Fibroblast of skin of abdomen (primary cell): Measurements from ENCODE around the gene DRC7.
A peak's percentile ranks its signal among the peaks of the same experiment; 100 is the strongest.

Experiments used
- DNase-seq: peaks from one replicate; pipeline ENCODE4 v3.0.0-alpha.2; 2013

DRC7 gene

DNA sequence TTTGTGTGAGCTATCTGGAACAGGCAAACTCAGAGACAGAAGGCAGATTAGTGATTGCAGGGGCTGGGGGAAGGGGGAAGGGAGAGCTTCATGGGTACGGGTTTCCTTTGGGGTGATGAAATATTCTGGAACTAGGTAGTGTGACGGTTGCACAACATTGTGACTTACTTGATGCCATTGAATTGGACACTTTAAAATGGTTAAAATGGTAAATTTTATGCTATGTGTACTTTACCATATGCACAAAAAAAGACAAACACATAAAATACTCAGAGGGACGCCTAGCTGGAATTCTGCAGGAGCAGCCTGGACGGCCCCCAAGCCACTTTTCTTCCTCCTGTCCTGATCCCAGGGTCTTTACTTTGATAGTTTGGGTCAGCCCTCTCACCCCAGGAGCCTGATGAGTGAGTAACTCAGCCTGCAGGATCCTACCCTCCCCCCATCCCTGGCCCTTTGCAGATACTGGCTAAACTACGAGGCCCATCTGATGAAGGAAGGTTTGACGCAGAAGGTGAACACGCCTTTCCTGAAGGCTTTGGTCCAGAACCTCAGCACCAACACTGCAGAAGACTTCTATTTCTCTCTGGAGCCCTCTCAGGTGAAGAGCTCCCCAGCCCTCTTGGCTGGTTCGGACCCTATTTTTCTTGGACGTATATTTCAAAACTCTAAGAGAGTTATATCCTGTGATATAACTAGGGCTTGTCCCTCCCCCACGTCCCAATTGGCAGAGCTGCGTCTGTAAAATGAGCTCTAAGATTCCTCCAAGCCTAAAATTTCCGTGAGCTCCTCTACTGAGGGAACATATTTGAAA is 18.7 kb upstream of the DRC7 start:
- no peak for DNase-seq

DNA sequence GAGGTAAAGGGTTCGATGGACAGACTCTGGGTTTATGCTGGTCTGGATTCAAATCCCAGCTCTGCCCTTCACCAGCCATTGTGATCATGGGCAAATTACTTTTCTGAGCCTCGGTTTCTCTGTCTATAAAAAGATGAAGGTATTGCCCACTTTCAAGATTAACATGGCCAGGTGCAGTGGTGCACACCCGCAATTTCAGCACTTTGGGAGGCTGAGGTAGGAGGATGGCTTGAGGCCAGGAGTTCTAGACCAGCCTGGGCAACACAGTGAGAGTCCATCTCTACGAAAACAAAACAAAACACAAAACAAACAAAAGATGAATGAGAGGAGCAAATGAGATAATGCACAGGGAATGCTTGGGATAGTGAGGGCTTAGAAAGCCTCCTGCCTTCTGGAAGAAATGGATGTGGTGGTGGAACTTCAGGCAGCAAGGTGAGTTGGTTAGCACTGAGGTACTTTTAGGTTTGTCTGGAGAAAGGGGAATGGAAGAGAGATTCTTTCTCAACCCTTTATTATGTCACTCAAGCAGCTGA is 18.0 kb upstream of the DRC7 start:
- no peak for DNase-seq

DNA sequence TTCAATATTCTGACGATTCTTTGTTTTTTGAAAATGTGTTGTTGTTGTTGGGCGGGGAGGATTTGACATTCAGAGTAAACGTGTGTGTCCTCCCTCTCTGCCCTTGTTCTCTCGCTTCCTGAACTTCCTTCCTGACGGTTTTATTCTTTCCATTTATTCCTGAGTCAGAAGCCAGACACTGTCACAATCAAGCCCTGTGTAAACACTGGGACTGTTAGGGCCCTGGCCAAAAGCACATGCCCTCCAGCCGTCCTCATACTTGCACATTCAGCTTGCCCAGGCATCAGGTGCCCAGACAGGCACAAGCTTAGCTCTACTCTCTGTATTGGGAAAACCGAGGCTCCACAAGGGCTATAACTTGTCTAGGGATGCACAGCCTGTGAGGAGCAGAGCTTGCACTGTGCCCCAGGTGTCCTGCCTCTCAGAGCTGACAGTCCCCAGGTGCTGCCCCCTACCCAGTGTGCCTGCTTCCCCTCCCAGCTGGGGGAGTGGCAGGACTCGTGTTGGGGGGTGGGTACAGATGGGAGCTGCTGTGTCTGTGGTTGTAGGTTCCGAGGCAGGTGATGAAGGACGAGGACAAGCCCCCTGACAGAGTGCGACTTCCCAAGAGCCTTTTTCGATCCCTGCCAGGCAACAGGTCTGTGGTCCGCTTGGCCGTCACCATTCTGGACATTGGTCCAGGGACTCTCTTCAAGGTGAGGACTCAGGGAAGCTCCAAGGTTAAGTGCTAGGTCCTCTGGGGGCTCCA is 16.8 kb upstream of the DRC7 start:
- DNase-seq: no peak

DNA sequence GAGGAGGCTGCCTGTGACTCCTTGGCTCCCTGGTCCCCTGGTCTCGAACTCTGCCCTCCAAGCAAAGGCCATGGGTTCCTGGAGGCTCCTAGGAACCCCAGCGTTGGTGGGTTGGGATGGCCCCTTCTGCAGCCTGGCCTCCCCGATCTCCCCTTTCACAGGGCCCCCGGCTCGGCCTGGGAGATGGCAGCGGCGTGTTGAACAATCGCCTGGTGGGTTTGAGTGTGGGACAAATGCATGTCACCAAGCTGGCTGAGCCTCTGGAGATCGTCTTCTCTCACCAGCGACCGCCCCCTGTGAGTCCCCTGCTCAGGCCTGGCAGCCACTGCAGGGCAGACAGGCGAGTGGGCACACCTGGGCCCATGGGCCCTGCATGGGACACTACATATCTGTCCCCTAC is 15.6 kb upstream of the DRC7 start:
- DNase-seq: no peak

DNA sequence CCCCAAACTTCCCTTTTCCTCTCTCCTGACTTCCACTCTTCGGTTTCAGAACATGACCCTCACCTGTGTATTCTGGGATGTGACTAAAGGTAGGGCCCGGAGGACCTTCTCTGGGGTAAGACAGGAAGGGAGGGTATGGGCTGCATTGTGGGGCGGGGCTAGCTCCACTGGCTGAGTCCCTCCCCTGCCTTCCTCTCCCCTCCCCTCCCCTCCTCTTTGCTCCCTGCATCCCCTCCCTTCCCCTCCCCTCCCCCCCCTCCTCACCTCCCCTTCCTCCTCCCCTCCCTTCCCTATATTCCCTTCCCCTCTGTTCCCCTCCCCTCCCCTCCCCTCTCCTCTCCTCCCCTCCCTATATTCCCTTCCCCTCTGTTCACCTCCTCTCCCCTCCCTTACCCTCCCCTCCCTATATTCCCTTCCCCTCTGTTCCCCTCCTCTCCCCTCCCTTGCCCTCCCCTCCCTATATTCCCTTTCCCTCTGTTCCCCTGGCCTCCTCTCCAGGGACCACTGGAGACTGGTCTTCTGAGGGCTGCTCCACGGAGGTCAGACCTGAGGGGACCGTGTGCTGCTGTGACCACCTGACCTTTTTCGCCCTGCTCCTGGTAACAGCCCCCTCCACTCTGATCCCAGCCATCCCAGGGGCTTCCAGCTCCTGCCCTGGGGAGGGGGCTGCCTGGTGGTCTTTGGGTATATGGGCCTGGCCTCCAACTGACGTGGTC is 14.7 kb upstream of the DRC7 start:
- no peak for DNase-seq

DNA sequence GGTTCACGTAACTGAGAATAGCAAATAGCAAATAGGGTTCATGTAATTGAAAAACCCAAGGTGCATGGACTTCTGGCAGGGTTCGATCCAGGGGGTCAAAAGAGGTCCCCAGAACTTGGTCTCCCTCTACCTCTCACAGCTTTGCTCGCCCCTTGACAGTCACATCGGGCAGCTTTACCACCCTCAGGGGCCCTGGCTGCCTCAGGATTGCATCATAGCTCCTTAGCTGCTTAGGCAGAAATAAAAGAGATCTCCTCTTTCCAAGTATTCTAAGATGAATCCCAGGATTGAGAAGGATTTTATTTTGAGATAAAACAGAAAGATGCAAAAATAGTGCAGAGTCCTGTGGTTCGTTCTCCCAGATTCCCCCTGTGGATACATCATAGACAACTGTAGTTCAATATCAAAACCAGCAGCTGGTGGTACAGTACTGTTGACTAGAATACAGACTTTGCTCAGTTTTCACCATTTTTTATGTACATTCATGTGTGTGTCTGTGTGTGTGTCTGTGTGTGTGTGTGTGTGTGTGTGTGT is 13.7 kb upstream of the DRC7 start:
- DNase-seq: no peak

DNA sequence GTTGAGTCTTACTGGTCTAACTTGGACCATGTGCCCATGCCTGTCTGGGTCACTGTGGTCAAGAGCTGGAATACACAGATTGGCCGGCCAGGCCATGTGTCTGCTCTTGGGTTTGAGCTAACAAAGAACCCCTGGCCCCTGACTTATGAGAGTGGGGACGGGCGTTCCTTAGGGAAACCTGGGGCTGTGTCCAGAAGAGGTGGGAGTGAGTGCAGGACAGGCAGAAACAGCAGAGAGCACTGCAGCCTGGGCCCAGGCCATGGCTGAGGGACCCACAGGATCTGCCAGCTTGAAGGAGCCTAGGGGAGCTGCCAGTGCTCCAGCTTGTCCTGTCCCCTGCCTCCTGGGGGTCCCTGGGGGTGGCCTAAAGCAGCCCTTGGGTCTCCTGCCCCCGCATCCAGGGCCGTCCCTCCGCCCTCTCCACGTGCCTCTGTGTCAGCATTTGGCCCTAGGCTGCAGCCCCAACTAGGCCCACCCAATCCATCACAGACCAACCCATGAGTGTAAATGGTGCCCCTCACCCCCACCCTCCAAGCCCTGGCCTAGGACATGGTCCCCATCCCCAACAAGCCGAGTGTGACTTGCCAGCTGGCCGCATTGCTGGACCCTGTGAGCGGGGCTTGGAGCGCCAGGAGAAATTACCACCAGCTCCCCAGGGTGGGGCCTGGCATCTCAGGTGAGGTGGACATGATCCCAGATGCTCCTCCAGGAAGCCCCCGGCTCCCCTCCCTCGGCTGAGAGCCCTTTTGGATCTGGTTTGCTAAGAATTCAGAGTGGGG is 12.5 kb upstream of the DRC7 start:
- DNase-seq: no peak

DNA sequence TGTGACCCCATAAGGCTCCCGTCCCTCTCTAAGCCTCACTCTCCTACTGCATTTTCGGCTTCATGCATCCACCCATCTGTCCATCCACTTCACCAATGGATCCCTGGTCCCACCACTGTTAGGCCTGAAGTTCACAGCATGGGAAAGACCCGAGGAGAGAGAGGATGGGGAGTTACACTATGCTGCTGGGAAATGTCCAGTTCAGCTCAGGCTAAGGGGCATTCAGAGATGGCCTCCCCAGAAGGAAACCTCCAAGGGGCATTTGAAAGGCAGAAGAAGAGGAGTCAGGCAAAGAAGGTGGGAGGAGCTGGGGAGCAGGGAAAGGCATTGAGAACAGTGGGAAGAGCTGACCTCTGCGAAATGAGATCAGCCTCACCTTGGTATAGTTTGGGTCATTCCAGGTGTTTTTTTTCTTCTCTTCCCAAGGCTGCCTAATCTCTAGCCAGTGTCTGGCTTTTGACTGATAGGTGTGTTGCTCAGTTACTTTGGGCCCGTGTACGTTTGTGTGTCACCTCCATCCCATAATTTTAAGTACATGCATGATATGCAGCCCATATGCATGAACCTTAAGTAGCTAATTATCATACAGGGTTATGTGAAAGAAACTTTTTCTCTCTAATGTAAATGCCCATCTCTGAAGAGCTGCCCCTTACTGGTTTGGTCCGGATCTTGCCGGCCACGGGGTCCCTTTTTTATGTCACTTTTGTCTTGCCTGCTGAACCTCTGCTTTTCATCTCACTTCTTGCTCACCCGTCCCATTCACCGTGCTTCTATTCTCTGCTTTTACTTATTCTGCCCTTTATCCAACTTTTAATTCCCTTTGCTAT is 11.6 kb upstream of the DRC7 start:
- DNase-seq: no peak

DNA sequence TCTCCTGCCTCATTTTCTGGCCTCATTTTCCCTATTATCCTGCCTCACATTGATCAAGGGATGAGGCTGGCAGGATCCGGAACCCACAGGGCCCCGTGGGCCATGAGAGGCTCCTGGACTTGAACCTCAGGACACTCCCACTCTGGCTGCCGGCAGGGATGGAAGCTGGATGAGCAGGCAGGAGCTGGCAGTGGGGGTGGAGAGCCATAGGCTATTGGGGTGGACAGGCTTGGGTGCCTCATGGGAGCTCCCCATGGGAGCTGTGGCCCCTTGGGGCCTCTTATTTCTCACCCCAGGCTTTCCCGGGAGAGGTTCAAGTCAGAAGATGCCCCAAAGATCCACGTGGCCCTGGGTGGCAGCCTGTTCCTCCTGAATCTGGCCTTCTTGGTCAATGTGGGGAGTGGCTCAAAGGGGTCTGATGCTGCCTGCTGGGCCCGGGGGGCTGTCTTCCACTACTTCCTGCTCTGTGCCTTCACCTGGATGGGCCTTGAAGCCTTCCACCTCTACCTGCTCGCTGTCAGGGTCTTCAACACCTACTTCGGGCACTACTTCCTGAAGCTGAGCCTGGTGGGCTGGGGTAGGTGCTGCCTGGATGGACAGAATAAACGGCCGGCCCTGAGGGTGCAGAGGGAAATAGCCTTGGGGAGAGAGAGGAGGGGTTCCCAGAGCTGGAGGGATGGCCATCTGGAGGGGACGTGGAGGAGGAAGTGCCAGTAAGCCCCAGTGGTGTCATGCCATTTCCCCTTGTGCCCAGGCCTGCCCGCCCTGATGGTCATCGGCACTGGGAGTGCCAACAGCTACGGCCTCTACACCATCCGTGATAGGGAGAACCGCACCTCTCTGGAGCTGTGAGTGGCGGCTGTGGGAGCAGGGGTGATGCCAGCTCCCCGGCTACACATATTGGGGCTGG is 10.7 kb upstream of the DRC7 start:
- DNase-seq: no peak

DNA sequence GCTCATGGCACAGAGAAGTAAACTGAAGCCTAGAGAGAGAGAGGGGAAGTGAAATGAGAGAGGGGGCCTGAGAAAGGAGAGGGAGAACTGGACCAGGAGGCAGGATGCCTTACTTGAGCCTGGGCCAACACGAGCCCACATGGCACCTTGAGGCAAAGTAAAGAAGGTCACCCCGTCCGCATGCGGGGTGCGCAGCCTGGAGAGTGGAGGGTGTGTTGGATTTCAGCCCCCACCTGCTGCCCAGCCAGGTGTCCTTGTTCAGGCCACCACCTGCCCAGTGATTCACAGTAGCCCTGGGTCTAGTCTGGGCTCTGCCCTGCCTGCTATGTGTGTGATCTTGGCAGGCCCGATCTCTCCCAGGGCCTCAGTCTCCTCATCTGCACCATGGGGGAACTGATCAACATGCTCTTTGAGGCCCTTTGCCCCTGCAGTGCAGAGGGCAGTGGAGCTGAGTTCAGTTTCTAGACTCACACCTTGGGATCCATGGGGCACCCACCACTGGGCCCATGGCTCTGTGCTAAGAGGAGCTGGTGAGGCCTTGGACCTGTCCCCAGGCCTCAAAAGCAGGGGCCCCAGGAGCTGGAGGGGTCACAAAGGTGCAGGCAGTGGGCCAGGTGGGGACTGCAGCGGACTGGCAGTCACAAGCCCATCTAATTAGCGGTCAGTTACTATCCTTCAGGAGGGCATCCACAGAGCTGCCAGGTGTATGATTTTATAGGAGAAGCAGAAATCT is 9.8 kb upstream of the DRC7 start:
- DNase-seq: no peak

DNA sequence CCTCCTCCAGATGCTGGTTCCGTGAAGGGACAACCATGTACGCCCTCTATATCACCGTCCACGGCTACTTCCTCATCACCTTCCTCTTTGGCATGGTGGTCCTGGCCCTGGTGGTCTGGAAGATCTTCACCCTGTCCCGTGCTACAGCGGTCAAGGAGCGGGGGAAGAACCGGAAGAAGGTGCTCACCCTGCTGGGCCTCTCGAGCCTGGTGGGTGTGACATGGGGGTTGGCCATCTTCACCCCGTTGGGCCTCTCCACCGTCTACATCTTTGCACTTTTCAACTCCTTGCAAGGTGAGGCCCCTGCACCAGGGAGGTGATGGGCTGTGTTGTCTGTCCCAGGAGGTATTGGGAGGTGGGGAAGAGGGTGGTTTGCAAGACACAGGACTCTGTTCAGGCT is 9.0 kb upstream of the DRC7 start:
- DNase-seq: no peak

DNA sequence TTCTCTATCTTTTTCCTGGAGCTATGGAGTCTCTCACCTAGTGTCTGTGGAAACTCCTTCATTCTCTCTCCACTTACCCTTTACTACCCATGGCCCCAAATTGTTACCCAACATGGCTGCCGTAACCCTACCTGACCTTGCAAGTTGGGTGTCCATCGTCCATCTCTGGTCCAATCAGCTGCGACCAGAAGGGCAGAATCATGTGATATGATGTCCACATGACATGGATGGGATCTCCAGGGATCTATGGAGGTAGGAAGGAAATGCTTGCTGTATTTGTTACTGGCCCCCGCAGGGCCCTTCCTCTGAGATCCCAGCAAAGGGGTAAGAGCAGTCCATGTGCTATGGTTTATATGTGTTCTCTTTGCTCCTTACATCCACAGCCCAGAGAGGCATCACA is 8.0 kb upstream of the DRC7 start:
- DNase-seq: no peak

DNA sequence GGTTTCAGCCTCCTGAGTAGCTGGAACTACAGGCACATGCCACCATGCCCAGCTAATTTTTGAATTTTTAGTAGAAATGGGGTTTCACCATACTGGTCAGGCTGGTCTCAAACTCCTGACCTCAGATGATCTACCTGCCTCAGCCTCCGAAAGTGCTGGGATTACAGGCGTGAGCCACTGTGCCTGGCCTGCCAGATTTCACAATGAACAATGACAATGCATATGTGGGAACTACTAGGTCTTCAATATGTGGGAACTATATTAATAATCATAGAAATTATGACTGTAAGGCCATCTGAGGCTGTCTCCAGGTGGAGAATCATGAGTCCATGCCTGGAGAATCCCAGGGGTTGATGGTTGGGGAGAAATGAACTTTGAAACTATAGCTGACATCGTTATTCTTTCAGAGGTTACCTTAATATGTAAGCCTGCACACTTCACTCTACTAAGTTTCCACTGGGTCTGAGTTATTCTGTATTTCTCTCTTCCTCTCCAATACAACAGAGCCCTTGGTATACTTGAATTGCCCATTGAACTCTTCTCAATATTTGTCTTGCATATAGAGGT is 7.2 kb upstream of the DRC7 start:
- DNase-seq: no peak

DNA sequence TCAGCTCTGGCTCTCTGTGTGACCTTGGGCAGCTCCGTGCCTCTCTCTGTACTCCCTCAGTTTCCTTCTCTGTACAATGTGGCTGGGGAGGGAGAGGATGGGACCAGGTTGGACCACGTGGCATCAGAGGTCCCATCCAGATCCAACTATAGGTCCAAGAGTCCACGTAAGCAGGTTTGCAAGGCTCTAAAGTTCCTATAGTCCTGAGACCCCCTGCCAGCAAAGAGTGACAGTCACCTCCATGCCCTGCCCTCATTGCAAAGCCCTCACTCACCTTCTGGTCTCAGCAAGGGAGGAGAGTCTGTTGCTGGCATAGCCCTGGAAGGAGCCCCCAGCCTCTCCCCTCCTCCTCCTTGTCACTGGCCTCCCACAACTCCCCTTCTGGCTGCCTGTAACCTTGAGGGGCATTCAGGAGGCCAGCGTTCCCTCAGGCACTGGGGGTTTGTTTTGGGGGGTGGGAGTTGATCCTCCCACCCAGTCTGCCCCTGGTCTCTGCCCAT is 6.1 kb upstream of the DRC7 start:
- DNase-seq: no peak

DNA sequence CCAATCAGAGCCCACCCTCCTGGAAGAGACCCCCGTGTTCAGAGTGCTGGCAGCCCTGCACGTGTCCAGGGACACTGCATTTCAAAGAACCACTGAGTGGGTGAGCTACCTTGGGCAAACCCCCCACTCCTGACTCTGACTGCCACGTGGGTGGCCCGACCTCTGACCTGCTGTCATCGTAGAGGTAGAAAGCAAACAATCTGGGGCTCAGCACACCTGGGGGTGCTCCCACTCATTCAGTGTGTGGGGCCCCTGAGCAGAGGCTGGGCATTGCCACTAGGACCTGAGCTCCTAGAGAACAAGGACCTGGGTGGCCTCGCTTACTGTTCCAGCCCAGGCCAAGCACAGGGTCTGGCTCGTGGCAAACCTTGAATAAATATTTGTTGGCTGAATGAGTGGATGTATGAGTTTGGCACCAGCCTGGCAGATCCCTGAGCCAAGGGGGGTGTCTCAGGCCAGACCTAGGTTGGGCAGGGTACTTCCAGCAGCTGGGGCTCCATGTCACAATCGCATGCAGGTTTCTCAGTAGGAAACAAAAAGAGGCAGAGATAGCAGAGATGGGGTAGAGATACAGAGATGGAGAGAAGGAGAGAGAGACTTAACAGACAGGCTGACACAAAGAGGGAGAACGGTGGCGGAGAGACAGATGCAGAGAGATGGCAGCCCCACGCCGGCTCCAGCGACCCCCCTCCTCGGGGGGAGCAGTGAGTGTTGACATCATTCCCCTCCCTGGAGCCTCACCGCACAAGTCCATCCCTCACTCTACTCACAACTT is 5.4 kb upstream of the DRC7 start:
- no peak for DNase-seq

DNA sequence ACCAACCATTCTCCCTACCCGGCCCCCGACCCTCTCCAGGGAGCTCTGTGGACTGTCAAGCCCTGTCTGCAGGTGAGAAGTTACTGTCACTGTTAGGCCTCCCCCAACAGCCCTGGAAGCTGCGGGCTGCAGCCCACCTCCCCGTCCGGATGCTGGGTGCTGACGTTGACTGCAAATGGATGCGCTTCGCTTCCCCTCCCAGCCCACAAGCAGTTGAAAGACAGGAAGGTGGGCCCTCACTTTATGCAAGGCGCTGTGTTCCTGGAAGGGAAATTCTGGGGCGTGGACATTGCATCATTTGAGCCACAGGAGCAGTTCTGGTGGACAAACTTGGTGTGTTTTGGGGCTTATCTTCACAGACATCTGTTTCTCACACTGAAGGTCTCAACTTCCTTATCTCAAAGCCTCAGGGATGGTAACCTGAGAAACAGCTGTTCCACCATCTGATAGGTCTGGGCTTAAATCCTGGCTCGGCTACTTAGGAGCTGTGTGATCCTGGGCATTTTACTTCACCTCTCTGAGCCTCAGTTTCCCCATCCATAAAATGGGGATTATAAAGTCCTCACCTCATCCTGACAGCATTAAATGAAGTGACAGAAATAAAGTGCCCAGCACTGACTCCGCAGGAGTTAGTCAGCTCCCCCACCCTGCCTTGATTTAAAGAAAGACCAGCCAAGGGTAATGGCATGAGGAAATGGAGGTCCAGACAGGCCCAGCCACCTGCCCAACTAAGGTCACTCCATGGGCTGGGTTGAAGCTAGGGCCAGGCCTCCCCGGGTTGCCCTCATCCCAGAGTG is 4.6 kb upstream of the DRC7 start:
- no peak for DNase-seq

DNA sequence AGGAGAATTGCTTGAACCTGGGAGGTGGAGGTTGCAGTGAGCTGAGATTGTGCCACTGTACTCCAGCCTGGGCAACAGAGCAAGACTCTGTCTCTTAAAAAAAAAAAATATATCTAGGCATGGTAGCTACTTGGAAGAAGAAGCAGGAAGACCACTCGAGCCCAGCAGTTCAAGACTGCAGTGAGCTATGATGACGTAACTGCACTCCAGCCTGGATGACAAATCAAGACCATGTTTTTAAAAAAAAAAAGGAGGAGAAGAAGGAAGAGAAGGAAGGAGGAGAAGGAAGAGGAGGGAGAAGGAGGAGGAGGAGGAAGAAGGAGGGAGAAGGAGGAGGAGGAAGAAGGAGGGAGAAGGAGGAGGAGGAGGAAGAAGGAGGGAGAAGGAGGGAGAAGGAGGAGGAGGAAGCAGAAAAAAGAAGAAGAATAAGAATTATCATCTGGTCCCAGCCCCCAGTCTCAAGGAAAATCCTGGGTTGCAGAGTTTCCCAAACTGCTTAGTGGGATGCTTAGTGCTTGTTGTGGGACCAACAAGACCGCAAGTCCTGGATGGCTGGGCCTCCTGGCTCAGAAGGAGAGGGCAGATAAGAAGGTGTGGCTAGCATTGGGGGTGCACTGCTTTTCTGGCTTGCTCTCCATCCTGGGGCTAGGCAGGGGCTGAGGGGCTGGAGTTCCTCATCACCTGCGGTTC is 3.7 kb upstream of the DRC7 start:
- DNase-seq: peak; percentile 15
